Nephron progenitor cell (in vitro differentiated cells): ENCODE data around the gene SIK3.
"Not testable (repeated sequence)": the region's sequence is repeated elsewhere in the genome, so short reads cannot be mapped to it uniquely, and the experiment has no call there.

ENCODE experiments used
- DNase-seq: peaks from one replicate; pipeline ENCODE4 v3.0.0; 2021
- H3K27ac Mint-ChIP-seq: 2 replicates; pipeline ENCODE4 v1.8.0; 2021; ENCODE audit warnings: mild to moderate bottlenecking, moderate library complexity, mixed read lengths
- H3K27me3 Mint-ChIP-seq: 2 replicates; pipeline ENCODE4 v1.8.0; 2021; ENCODE audit warnings: mild to moderate bottlenecking, low read depth, mixed read lengths; ENCODE audit not compliant: poor library complexity
- H3K36me3 Mint-ChIP-seq: 2 replicates; pipeline ENCODE4 v1.8.0; 2021; ENCODE audit warnings: low read depth, mixed read lengths
- H3K4me1 Mint-ChIP-seq: 2 replicates; pipeline ENCODE4 v1.8.0; 2021; ENCODE audit warnings: mixed read lengths
- H3K4me3 Mint-ChIP-seq: 2 replicates; pipeline ENCODE4 v1.8.0; 2021; ENCODE audit warnings: mild to moderate bottlenecking, moderate library complexity, mixed read lengths
- H3K9me3 Mint-ChIP-seq: 2 replicates; pipeline ENCODE4 v1.8.0; 2021; ENCODE audit warnings: mild to moderate bottlenecking, moderate library complexity, mixed read lengths
- CTCF ChIP-seq: fragments of 200-600 bp; sonication (generic); IDR thresholded peaks from 2 replicates; pipeline ENCODE4 v1.5.0; 2021; ENCODE audit warnings: antibody characterized with exemption

Gene SIK3

DNA sequence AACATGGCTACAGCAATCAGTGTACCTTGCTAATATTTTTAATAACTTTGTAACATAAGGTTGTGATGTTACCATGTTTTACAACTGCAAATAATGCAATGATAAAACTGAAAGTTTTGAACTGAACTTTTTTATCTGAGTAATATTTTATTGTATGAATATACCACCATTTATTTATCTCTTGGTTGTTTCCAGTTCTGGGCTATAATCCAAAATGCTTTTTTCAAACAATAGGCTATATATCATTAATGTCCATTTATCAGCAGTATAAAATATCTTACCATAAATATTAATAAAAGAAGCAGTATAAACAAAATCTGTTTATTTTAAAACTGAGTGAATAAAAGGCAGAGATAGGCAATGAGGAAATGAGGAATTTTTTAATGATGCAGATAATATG lies 63.3 kb downstream of the SIK3 start:
- Mint-ChIP-seq H3K27ac (no peak overlapping the region), H3K36me3 (no peaks in the 10 kb centered on the region), H3K27me3 (no peaks in the 10 kb centered on the region), H3K4me3 (no peak overlapping the region), H3K4me1 (peaks cover 16% of the 10 kb centered on the region), H3K9me3 (no peaks in the 10 kb centered on the region)
- DNase-seq = no peak
- no peak for TF ChIP-seq CTCF

DNA sequence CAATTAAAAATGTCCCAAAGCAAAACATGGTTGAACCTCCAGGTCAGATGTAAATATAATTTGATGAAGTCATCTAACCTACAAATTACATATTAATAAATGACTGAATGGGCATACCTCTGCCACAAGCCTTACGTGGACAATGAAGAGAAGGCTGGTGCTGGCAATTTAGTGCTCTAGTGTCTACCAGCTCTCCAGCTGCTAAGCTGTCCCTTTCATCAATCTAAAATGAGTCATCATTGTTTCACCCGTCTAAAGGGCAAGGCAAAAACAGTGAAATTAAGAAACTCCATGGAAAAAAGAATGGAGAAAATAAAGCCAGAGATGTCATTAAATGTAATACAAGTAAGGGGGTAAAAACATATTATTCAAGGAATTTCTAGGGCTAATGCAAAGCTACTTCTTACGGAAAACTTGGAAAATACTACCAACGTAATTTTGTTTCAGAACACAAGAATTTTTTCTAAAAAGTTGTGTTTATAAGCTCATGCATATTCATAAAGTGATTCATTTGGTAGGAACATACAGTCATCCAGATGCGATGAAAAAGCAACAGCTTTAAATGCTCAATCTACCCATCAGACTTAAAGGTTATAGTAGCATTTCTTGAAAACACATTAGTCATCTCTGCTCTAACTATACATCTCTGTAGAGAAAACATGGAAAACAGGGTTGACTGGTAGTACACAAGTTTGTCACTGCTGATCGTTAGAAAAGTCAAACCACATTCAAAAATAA lies 71.5 kb downstream of the SIK3 start:
- no peak for DNase-seq
- H3K36me3 Mint-ChIP-seq = no peaks in the 10 kb centered on the region

GRCh38 chr11:117023707-117024106 lies 74.5 kb downstream of the SIK3 start:
- not testable (repeated sequence) for H3K36me3 Mint-ChIP-seq, DNase-seq, H3K4me3 Mint-ChIP-seq, H3K27ac Mint-ChIP-seq, H3K9me3 Mint-ChIP-seq, H3K27me3 Mint-ChIP-seq
- H3K4me1 Mint-ChIP-seq = peaks cover 47% of the 10 kb centered on the region

More for the DNA sequence above, 71.5 kb downstream of the SIK3 start:
- H3K4me1 Mint-ChIP-seq = peaks cover 25% of the 10 kb centered on the region
- TF ChIP-seq CTCF = no peak
- H3K27me3 Mint-ChIP-seq = peaks cover 6% of the 10 kb centered on the region
- H3K9me3 Mint-ChIP-seq = no peaks in the 10 kb centered on the region
- no peak overlapping the region for H3K4me3 Mint-ChIP-seq
- H3K27ac Mint-ChIP-seq = no peak overlapping the region

GRCh38 chr11:117023178-117023577 lies 75.0 kb downstream of the SIK3 start:
- H3K27me3 Mint-ChIP-seq = peaks cover 10% of the 10 kb centered on the region
- H3K36me3 Mint-ChIP-seq = no peaks in the 10 kb centered on the region
- TF ChIP-seq CTCF = no peak
- H3K9me3 Mint-ChIP-seq = no peaks in the 10 kb centered on the region
- H3K27ac Mint-ChIP-seq = peak overlapping the region; percentile 20
- H3K4me3 Mint-ChIP-seq = no peak overlapping the region
- DNase-seq = no peak
- H3K4me1 Mint-ChIP-seq = peaks cover 50% of the 10 kb centered on the region

DNA sequence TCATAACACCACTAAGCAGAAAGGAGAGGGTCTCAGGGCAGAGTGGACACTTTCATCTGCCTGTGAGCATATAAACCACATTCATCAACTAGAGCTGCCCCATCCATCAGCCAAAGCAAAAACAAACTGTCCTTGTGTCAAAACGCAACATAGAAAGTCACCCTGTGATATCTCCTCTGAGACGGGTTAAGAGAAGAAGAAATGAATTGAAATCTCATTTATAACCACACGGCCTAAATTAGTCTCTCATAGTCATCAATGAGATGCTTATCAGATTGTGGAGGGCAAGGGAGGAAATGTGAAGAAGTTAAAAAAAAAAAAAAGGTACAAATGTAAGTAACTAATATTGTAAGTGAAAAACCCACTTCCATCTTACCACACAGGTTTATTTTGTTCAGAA lies 75.7 kb downstream of the SIK3 start:
- Mint-ChIP-seq H3K27me3 (peaks cover 8% of the 10 kb centered on the region), H3K36me3 (no peaks in the 10 kb centered on the region), H3K9me3 (no peaks in the 10 kb centered on the region), H3K27ac (peak overlapping the region; percentile 6), H3K4me1 (peaks cover 50% of the 10 kb centered on the region), H3K4me3 (no peak overlapping the region)
- no peak for DNase-seq
- TF ChIP-seq CTCF = no peak

DNA sequence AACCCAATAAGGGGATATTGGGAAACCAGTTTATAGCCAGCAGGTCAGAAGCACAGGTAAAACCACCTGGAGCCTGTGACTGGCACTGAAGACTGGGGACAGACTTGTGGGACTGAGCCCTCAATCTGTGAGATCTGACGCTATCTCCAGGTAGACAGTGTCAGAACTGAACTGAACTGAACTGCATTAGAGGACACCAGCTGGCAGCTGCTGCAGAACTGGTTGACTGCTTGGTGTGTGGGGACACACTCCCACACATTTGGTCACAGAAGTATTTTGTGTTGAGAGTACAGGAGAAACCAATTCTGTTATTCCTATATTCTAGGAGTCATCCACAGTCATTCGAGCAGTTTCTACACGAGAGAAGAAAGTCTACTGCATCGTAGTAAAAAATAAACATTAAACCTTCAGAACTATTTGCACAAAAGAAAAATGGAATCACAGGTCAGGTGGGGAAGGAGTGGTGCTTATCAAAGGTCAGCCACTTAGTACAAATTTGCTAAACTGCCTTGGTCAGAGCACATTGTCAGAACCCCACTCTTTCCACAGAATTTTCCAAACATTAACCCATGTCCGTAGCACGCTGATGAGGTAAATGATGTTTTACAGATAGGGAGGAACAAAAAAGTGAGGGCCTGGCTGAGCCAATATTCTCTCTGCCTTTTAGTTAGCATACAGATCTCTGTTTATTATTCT lies 77.2 kb downstream of the SIK3 start:
- Mint-ChIP-seq H3K27me3 (peaks cover 6% of the 10 kb centered on the region), H3K9me3 (no peaks in the 10 kb centered on the region), H3K36me3 (no peaks in the 10 kb centered on the region), H3K27ac (peak overlapping the region; percentile 49), H3K4me3 (no peak overlapping the region), H3K4me1 (peaks cover 50% of the 10 kb centered on the region)
- no peak for TF ChIP-seq CTCF
- no peak for DNase-seq
